NCI-H1930 (cell line): ENCODE results near the gene PPP3R1.

Experiments used
- DNase-seq, 2 experiments: peaks; one replicate each; lab custom pipeline; 2025; lab: John Stamatoyannopoulos, UW

Gene PPP3R1, protein sequence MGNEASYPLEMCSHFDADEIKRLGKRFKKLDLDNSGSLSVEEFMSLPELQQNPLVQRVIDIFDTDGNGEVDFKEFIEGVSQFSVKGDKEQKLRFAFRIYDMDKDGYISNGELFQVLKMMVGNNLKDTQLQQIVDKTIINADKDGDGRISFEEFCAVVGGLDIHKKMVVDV

DNA sequence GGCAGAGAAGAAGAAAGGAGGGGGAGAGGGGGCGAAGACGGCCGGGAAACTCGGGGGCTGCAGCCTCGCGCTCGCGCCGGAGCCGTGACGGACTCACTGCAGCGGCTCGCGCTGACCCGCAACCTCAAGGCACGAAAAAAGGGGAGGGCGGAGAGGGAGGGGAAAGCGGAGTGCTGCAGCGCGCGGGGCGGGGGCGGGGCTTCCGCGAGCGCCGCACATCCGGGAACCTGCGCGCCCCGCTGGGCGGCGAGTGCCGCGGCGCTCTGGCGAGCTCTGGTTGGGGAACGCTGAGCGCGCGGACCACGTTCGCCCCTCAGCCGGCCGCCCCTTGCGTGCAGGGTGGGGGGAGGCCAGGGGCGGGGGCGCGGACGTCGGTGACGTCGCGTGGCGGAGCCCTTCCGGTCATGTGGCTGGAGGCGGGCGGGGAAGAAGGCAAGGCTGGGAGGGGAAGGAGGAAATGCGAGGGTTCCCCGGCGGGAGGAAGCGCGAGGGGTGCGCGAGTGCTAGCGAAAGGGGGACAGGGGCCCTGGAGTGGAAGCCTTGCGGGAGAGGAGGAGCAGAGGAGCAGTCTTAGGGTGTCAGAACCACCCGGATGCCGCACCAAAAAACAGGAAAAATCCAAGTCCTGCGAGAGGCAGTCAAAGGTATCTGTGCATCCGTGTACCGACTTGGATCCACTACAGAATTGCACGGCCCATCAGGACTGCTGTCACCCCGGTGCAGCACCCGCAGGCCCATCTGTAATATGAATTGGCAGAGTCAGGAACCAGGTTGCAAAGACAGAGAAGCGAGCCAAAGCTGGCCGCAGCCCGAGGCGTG is at the start of gene PPP3R1:
Gene PPP3R1 (minus strand): TSS at position 133 of the 819 bp plus-strand sequence. CDS start 405 bp downstream, outside the sequence.
- DNase-seq, result peak; percentile 87 to 94

DNA sequence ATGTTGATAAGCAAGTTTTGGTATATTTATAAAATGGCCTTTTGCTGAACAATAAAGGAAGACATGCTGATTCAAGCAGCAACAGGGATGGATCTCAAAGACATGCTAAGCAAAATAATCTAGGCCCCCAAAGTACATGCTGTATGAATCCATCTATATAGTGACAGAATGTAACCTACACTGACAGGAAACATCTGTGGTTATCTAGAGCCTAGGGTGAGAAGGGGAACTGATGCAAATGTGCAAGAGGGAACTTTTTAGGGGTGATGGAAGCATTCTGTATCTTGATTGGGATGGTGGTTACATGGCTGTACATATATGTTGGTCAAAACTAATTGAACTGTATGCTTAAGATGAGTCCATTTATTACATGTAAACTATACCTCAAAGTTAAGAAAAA is 43.2 kb upstream of the PPP3R1 start:
- DNase-seq, result no peak

DNA sequence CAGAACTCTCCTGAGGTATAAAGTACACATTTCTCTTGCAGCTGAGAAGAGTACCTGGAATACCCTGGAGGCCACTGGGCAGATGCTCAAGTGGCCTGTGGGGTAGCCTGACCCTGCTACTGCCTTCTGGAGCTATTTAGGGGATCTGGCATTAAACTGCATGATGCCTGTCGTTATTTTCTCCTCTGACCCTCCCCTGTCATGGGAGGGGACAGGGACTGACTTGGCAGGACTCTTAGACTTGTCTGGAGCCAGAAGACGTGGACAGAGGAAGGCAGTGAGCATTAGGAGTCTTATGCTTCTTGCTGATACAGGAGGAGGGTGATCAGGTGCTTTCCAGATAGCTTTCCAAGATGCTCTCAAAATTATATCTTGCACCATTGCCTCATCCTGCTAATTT is 42.6 kb upstream of the PPP3R1 start:
- DNase-seq, result no peak

DNA sequence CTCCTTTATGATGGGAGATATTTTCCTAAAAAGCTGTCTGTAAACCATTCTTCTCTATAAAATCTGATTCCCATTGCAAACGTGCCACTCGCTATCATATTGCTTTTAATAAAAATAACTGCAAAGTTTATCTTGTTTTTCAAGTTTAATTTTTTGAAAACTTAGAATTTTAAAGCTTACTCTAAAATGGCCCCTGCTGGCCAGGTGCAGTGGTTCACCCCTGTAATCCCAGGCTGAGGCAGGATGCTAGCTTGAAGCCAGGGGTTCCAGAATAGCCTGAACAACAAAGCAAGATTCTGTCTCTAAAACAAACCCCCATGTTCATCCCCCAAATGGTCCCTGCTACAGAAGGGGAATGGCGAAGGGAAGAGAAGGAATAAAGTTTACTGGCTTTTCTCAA is 41.9 kb upstream of the PPP3R1 start:
- DNase-seq, result no peak

DNA sequence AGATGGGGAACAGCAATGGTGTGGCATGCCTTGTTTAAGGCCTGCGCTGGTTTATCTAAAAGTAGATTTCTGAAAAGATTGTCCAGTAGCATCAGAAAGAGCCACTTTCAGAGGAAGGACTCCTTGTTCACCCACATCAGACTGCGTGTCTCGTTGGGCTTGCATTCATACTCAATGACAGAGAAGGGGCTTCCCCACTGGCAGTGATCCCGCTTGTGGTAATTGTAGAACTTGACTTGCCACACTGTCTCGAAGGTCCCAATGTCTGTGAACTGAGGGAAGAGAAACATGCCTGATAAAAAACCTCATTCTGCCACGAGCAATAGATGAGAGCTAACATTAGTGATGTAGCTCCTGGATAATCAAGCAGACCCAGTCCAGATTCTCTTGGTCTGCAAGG is 41.4 kb upstream of the PPP3R1 start:
- no peak for DNase-seq

DNA sequence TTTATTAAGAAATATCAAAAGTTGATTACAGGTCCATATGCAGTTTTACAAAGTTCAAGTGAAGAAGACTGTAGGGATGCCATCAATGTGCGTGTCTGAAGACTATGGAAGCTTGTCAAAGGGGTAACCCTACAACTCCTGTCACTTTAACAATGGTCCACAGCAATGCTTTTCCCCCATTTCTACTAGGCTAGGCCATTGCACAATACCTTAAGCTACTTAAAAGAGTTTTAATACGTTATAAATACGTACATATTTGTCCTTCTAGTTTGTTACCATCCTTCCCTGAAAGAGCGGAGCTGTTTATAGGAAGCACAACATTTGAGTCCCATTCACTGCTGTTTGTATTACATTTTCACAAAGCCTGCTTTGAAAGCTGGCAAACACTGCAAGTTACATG is 40.7 kb upstream of the PPP3R1 start:
- no peak for DNase-seq

DNA sequence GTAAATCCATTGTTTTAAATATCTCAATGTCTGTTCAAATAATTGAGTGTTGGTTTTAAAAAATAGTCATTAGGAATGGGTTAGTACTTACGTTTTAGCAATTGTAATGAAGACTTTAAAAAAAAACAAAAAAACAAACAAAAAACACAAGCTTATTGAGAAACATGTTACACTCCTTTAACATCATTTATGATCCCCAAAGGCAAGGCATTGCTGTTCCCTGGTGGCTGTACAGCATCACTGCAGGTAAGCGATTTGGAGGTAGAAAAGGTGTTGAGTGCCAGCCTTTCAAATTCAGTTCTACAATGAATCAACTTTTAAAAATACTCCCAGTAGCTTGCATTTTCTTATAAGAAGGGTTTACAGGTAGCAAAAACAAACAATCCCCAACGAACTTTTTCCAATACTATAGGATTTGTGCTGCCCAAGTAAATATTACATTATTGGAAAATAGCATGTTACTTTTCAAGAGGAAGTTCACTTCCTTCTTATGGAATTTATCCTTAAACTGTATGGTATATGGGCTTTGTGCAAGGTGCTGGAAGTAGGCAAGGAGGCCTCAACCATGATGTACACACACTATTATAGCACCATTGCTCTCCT is 39.9 kb upstream of the PPP3R1 start:
- peak; percentile 2 to 9 for DNase-seq

DNA sequence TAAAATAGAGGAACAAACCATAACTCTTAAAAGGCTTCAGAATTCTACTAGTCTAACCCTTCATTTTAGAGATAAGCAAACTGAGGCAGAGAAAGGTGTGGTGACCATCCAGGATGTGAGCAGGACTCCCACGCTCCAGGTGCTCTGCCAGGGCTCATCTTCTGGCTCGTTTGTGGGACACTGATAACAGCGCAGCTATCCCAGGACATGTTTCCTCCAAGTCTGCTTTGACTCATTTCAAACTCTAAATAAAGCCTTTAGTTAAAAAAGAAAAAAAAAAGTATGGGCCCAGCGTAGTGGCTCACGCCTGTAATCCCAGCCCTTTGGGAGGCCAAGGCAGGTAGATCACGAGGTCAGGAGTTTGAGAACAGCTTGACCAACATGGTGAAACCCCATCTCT is 39.0 kb upstream of the PPP3R1 start:
- DNase-seq, result no peak

DNA sequence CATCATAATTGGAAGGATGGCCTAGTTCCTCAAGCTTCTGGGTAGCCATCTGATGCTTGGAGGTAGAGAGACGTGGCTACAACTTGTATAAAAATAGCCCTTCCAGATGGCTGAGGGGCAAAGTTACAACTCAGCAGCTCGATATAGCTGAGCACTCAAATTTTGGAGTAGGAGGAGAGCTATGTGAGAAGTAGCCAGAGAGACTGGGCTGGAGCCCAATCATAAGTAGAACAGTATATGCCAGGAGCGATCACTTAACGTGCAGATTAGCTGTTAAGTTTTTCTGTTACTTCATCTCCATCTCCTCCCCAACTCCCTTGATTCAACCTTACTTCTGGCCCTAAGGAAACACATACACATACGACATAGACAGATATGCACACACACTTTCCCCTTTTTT is 38.6 kb upstream of the PPP3R1 start:
- no peak for DNase-seq

DNA sequence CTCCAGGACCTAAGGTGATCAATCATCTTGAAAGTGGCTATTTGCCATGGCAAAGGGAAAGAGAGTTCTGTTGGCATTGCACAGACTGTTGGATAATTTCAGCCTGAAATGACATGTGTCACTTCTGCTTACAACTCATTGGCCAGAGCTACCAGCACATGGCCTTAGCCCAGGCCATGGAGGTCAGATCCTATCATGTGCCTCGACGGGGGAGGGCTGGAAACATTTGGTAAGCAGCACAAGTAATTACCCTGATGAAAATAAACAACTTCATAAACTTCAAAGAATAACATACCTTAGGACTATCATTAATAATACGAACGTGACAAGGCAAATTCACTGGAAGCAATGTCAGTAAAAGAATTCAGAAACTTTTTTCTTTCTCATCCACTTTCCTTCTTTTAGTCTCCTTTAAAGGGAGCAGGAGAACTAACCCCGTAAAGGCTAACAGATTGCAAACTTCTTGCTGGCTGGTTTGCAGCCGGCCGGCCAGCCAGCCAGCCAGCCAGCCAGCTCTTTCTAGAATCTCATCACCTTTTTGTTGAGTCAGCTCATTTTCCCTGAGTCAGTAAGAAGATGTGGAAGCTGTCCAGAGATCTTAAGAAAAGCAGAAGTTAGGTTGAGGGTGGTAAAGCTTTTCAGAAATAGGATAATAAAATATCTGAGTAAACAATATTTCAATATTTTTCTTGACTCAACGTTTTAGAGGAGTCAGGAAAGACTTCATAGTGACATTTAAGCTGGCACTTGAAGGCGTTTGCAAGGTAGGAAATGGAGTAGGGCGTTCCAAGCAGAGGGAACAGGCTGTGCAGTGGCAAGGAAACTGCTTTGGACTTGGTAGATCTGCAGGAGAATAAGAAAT is 35.5 kb upstream of the PPP3R1 start:
- no peak for DNase-seq

DNA sequence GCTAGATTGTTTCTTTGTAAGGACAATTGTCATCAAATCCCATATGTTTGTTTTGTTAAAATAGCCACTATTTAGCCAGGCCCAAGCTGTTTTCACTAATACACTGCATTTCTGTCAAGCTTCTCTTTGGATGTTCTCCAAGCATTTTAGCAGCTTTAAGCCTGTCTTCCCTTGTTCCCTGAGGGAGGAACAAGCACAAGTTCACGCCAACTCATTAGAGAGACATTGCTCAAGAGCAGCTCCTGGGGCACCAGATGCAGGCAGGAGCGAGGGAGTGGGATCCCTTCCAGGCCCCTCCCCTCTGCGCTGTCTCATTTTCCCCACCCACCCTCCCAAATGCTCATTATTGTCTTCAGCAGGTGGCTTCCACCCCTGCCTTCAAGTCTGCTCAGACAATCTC is 32.6 kb upstream of the PPP3R1 start:
- DNase-seq, result no peak

DNA sequence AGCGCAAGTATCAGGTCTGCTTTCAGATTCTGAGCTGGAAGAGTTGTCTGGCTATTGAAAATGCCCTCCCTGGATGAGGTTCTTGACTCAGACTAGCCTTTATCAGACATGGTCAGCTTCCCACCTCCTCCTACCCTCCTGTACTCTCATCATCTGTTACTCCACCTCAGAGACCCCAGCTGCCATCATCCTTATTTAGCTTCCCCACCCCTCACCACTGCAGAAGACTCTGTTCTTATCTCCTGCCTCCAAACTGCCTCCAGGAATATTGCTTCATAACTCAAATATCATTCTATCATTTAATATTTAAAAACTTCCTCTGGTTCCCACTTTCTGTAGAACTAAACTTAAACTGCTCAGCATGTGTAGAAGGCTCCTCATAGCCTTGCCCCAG is 31.1 kb upstream of the PPP3R1 start:
- no peak for DNase-seq

DNA sequence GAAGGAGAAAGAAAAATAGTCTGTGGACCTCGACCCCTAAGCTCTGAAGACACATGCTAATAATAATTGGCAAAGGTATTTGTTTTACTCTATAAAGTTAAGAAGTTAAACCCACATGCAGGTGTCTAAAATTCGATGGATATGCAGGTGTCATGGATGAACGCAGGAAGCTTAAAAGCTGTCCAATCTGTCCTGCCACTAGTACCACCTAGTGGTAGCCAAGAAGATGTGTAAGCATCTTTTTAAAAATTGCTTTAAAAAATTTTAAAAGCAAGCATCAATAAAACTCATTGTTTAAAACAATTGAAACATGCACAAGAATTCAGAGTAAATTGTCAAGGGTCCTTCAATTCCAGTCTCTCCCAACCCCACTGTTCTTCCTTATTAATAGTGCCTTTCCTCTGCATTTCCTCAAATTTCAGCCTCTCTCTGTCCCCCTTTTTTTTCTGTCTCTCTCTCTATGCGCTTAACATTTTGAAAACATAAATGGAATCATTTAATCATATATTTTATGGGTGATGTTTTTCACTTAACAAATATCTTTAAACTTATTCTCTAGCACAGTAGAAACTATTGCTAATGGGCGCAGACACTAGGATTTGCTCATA is 30.6 kb upstream of the PPP3R1 start:
- DNase-seq, result peak; percentile 5 to 35

DNA sequence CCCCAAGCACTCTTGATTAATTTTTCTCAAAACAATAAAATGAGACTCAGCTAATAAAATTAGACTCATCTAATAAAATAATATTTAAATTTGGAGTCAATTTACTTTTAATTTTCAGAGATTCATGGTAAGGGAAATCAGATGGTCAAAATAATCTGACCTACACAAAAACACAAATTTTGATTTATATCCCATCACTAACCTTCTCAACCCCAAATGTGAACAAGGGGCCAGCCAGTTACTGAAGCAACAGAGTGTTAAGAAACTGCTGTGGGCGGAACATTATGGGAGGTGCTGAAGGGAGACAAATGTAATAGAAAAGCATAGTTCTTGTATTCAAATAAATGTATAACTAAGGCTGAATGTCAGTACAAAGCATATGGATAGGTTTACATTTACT is 28.5 kb upstream of the PPP3R1 start:
- no peak for DNase-seq

DNA sequence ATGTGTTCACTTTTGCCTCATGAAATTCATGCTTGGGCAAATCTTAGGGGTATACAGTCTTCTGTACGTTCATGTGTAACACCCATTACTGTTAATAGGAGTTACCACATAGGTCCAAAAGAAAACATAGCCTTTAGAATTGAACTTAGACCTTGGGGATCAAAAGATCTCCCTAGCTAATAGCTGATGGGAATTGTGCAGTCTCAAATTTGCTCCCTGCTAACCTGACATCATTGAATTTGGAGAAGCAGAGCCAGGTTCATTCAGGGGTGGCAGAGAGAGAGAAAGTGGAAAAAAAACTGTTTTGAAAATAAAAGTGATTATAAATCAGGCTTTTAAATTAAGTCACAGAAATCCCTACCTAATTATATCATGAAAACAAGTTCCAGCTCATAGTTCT is 28.0 kb upstream of the PPP3R1 start:
- DNase-seq, result peak in 1 of 2 experiments; percentile 59

DNA sequence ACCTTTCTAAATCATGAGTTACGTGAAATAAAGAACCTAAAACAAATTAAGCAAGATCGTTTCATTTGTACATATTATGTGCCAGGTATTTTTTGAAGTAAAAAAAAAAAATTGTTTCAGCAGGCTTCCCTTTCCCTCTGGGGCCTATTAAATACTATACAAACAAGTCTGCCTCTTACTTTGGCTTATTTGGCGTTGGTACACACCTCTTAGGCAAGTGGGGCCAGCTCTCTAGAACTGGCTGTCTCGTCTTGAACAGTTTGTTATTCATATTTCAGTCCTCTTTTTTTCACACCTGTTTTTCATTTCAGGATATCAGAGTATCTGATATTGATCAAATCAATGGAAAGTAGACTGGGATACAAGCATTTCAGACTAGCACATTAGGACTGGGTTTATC is 27.4 kb upstream of the PPP3R1 start:
- DNase-seq, result peak; percentile 70 to 83

DNA sequence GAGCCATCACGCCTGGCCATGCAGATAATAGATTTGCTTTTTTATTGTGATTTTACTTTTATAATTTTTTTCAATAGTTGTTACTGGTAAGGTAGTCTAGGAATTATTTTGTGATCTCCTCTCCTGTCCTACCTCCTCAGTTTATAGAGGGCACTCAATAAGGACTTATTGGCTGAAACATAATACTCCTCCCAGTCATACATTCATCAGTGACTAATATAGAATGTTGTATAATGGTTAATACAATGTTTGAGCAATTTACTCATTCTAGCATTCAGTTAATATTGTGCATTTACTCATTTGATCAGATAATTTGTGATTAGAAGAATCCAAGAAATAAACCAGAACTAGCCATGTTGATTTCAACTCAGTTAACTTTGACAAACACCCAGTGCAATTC is 25.8 kb upstream of the PPP3R1 start:
- DNase-seq, result no peak

DNA sequence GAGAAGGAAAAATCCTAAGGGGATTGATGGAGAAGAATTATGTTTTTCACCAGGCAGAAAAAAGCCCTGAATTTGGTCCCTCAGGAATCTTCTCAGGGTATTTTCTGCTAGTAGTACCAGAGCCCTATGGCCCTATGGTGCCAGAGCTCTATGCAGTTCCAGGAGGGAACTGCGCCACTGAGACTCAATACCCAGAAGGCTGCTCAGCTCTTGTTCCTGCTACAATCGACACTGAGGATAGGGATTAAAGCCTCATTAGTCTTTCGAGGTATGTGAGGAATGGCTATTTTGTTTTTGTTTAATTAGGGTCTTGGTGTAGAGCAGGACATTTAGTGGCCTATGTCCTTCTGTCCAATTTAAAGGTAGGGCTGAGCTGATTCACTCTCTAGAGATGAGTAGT is 21.7 kb upstream of the PPP3R1 start:
- no peak for DNase-seq

DNA sequence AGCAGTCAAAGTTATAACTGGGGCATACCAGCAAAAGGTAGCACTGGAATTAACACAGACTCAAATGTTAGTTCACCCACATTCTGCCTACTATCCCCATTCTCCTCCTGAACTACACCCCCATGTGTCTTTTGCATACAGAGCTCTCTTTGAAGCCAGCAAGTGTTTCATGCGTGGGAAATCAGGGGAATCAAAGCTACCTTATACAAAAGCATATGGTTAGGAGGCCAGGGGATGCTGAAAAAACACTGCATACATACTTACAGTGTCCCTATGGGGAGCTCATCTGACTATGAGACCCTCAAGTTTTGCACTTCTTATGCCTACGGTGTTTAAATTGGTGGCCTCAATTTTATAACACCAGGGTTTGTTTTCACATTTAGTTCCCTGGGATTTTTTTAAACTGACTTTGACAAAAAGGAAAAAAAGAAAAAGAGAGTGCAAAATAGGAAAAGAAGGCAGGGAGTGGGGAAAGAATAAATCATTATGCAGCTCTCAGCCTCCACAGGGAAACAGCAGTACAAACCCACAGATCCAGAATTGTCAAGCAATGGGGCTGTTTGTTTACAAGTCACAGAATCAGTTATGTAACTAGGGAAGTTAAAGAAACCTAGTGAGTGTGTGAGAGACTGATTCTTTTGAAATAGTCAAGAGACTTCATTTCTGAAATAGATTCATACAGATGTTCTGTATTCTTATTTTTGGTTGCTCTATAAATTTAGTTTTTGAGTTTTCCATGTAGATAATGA is 20.1 kb upstream of the PPP3R1 start:
- DNase-seq, result no peak

DNA sequence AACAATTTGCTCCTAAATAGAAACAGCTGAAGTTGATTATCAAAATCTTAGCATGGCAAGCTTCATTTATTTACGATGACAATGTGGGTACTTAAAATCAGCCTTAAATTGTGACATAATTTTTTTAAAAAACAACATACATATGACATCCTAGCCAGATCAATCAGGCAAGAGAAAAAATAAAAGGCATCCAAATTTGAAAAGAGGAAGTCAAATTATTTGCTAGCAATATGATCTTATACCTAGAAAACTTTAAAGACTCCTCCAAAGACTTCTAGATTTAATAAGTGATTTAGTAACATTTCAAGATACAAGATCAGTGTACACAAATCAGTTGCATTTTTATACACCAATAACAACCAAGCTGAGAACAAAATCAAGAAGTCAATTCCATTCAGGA is 14.3 kb upstream of the PPP3R1 start:
- DNase-seq, result no peak

DNA sequence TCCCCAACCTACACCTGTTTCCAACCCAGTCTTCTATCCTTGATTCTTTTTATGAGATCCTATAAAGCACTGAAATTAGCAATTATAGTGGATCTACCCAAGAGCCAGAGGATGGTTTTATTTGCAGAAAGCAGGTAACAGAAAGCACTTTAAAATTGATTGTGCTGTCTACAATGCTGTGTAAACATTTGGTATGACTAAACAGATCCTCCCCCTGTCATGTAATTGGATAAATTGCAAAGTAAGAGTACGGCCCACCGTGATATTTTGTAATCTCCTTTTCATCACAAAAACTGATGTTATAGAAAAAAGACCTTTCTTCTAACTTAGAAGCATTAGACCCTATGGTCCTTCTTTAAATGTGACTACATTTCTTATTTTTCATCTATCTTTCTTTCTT is 11.3 kb upstream of the PPP3R1 start:
- peak; percentile 38 for DNase-seq
